T-helper 2 cell treated with Interferon-gamma antibody and Interleukin-4, amounts not matched to agents 5 μg/mL and 100 μg/mL, for 36 hours (primary cell): ENCODE results near the gene TFPT.
"Not testable (repeated sequence)": the region's sequence is repeated elsewhere in the genome, so short reads cannot be mapped to it uniquely, and the experiment has no call there.

Source experiments
- DNase-seq: peaks from one replicate; pipeline ENCODE4 v3.0.0; 2021; ENCODE audit warnings: low spot score
- H3K27ac Mint-ChIP-seq: one replicate; pipeline ENCODE4 v1.8.0; 2021; ENCODE audit warnings: mild to moderate bottlenecking, mixed read lengths
- H3K27me3 Mint-ChIP-seq: one replicate; pipeline ENCODE4 v1.8.0; 2021; ENCODE audit warnings: low read depth, mixed read lengths
- H3K36me3 Mint-ChIP-seq: one replicate; pipeline ENCODE4 v1.8.0; 2021; ENCODE audit warnings: low read depth, mixed read lengths
- H3K4me1 Mint-ChIP-seq: one replicate; pipeline ENCODE4 v1.8.0; 2021; ENCODE audit warnings: low read depth, mixed read lengths
- H3K4me3 Mint-ChIP-seq: one replicate; pipeline ENCODE4 v1.8.0; 2022; ENCODE audit warnings: mild to moderate bottlenecking, moderate library complexity, mixed read lengths
- H3K9me3 Mint-ChIP-seq: one replicate; pipeline ENCODE4 v1.8.0; 2021; ENCODE audit warnings: mixed read lengths

Gene TFPT

DNA sequence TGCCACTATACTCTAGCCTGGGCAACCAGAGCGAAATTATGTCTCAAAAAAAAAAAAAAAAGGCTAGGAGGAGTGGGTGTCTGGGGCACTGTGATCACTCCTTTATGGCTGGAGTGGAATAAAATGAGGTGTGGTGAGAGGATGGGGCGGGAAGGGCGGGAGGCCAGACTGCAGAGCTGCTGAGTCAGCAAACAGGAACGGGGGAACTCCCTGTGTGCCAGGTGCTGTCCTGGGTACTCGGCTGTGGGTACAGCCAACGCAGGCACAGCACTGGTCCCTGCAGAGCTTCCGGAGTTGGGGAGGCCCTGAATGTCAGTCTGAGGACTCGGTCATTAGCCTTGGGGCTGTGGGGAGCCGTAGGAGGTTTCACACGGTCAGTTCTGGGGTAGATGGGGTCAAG is 5.8 kb upstream of the TFPT start:
- Mint-ChIP-seq H3K27me3 (no peaks in the 10 kb centered on the region), H3K4me3 (no peak overlapping the region), H3K36me3 (peaks cover 26% of the 10 kb centered on the region), H3K4me1 (peaks cover 5% of the 10 kb centered on the region), H3K9me3 (no peaks in the 10 kb centered on the region), H3K27ac (no peak overlapping the region)
- DNase-seq: no peak

DNA sequence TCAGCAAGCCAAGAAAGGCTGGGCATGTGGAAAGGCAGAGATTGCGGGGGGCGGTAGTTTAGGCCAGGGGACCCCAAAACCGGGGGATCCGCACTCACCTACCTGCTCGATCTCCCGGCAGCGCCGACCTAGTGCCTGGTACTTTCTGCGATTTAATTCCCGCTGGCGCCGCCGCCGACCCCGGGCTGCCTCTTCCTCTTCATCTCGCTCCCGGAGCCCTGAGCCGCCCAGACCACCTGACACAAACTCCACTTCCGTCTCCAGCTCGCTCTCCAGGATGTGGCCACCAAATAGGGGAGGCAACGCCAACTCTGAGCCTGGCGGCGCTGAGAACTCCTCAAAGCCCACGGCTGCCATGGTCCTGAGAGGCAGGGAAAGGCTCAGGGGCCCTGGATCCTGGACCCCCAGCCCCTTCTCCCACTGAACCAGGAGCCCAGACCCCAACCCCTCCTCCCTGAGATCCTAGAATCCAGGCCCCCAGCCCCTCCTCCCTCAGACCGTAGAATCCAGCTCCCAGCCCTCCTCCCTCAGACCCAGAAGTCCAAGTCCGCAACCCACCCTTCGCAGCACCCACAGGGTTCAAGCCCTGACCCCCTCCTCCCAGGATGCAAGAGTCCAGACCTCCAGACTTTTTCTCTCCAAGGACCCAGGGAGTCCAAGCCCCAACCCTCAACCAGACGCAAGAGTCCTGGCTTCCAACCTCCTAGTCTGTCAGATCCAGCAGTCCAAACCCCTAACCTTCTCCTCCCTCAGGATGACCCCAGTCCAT is 933 bp downstream of the TFPT start:
- DNase-seq: peak; percentile 45
- no peaks in the 10 kb centered on the region for H3K9me3 Mint-ChIP-seq
- H3K4me1 Mint-ChIP-seq: peaks cover 24% of the 10 kb centered on the region
- H3K4me3 Mint-ChIP-seq: peak overlapping the region; percentile 95
- H3K36me3 Mint-ChIP-seq: peaks cover 32% of the 10 kb centered on the region
- peak overlapping the region; percentile 93 for H3K27ac Mint-ChIP-seq
- H3K27me3 Mint-ChIP-seq: peaks cover 2% of the 10 kb centered on the region

DNA sequence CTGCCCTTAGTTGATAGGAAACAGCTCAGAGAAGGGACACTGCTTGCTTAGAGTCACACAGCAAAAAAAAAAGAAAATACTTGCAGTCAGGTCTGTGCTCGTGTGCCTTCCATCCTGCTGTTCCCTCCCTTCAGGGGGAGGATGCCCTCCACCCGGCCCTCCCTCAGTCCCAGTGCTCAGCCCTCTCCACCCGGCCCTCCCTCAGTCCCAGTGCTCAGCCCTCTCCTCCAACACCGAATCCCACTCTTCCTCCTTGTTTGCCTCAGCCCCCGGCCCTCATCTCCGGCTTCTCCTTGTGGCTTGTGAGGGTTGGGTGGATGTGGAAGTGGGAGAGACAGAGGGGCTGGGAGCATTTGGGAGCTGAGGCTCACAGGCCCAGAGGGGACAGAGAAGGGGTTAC is 5.8 kb downstream of the TFPT start:
- Mint-ChIP-seq H3K4me3 (no peak overlapping the region), H3K4me1 (peaks cover 18% of the 10 kb centered on the region), H3K9me3 (no peaks in the 10 kb centered on the region), H3K27ac (no peak overlapping the region), H3K36me3 (peaks cover 53% of the 10 kb centered on the region), H3K27me3 (no peaks in the 10 kb centered on the region)
- no peak for DNase-seq

GRCh38 chr19:54108496-54108895 is 7.0 kb downstream of the TFPT start:
- Mint-ChIP-seq H3K36me3 (peaks cover 51% of the 10 kb centered on the region), H3K4me3 (no peak overlapping the region), H3K4me1 (peaks cover 9% of the 10 kb centered on the region), H3K9me3 (no peaks in the 10 kb centered on the region), H3K27me3 (no peaks in the 10 kb centered on the region), H3K27ac (no peak overlapping the region)
- DNase-seq: no peak

DNA sequence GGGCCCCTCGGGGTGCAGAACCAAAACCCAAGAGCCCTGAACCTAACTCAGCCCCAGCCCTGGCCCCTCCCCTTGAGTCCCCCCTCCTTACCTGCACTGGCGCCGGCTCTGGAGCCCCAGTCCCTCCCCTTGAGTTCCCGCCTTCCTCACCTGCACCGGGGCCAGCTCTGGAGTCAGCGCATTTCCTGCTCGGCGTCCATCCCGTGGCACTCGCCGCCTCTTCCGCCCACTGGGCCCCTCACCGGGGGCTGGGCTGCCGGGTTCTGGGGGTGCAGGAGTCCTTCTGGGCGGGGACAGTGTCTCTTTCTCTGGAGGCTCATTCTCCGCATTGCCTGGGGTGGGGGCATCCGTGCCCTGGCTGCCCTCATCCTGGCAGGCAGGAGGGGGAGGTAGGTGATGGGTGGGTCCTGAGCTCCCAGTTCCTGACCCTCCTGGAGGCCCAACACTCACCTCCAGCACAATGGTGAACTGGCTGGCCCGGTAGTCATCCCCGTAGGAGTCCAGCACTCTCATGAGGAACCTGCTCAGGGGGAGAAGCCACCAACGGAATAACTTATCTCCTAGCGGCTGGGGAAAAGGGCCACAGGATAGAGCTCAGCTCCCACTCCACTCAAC is 7.5 kb downstream of the TFPT start:
- Mint-ChIP-seq H3K4me3 (no peak overlapping the region), H3K27ac (no peak overlapping the region), H3K4me1 (peaks cover 11% of the 10 kb centered on the region), H3K27me3 (no peaks in the 10 kb centered on the region), H3K9me3 (no peaks in the 10 kb centered on the region), H3K36me3 (peaks cover 46% of the 10 kb centered on the region)
- no peak for DNase-seq

- peaks cover 42% of the 10 kb centered on the region for H3K36me3 Mint-ChIP-seq
Measured at GRCh38 chr19:54106716-54107115, 8.7 kb downstream of the TFPT start.

DNA sequence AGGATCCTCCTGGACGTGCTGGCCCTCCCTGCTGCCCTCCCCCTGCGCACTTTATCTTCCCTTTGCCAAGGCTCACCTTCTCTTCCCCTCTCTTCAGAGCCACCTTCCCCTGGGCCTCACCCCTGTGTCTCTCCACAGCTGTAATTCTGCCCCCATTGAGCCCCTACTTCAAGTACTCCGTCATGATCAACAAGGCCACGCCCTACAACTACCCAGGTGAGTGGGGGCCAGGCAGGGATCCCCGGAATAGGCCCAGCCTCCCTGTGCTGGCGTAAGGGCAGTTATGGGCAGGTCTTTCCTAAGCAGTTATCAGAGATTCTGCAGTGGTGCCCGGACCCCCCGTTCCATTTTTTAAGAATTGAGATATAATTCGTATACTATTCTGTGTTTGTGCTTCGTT is 9.7 kb downstream of the TFPT start:
- Mint-ChIP-seq H3K36me3 (peaks cover 40% of the 10 kb centered on the region), H3K4me1 (peaks cover 20% of the 10 kb centered on the region), H3K27ac (peak overlapping the region; percentile 45), H3K4me3 (peak overlapping the region; percentile 43), H3K27me3 (no peaks in the 10 kb centered on the region), H3K9me3 (no peaks in the 10 kb centered on the region)
- no peak for DNase-seq

More at GRCh38 chr19:54106716-54107115, 8.7 kb downstream of the TFPT start:
- Mint-ChIP-seq H3K27ac (no peak overlapping the region), H3K27me3 (no peaks in the 10 kb centered on the region), H3K9me3 (no peaks in the 10 kb centered on the region), H3K4me1 (peaks cover 15% of the 10 kb centered on the region), H3K4me3 (no peak overlapping the region)
- no peak for DNase-seq

DNA sequence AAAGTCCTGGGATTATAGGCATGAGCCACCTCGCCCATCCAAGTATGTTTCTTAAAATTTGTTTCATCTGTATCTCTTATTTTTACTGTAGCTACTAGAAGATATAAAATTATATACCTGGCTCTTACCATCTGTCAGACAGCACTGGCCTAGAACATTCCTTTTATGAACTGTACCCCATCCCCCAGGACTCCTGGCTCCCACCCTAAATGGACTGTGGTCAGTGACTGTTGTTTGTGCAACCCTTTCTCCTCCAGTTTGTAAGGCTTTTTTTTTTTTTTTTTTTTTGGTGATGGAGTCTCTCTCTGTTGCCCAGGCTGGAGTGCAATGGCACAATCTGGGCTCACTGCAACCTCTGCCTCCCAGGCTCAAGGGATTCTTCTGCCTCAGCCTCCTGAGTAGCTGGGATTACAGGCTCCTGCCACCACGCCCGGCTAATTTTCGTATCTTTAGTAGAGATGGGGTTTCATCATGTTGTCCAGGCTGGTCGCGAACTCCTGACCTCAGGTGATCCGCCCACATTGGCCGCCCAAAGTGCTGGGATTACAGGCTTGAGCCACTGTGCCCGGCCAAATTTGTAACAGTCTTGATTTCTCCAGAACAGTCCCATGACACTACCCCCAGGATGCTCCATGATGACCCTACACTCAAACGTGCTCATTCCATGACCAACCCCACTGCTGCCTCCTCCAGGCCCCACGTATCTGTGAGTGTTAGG is 10.3 kb downstream of the TFPT start:
- H3K4me3 Mint-ChIP-seq: peak overlapping the region; percentile 43
- no peaks in the 10 kb centered on the region for H3K27me3 Mint-ChIP-seq
- no peak for DNase-seq
- H3K36me3 Mint-ChIP-seq: peaks cover 35% of the 10 kb centered on the region
- no peaks in the 10 kb centered on the region for H3K9me3 Mint-ChIP-seq
- peak overlapping the region; percentile 31 for H3K27ac Mint-ChIP-seq
- peaks cover 20% of the 10 kb centered on the region for H3K4me1 Mint-ChIP-seq

DNA sequence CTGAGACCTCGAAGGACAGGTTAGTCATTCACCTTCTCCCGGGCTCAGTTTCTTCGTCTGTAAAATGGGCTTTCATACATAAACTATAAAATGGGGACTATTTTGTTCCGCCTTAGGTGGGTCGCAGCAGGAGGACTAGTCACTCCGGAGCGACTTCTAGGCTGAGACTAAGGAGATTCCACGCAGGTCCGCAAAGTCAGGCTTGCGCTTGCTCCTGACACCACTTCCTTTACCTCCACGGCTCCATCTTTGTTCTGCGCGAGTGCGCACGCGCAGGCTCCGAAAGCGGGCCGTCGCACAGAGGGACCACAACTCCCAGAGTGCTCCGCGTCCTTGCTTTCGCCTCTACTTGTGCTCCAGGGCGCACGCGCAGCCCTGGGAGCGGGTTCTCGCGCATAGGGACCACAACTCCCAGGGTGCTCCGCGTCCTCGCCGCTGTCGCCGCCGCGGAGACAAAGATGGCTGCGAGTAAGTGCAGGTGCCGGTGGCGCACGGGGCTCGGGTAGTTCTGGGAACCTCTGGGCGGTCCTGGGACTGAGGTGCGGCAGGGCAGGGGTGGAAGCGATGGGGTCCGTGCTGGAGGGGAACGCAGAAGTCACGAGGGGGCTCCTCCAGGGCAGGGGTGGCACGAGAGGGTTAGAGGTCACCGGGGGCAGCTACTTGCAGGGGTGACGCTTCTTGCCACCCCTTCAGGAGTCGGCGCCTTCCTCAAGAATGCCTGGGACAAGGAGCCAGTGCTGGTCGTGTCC is 12.9 kb downstream of the TFPT start, which contains the start of gene NDUFA3:
Gene NDUFA3 (plus strand): TSS at position 435 of the 749 bp plus-strand sequence. CDS start 24 bp downstream, at position 459.
- peaks cover 6% of the 10 kb centered on the region for H3K27me3 Mint-ChIP-seq
- peak; percentile 99 for DNase-seq
- no peaks in the 10 kb centered on the region for H3K9me3 Mint-ChIP-seq
- peak within 1 kb of the TSS; percentile 95 for H3K27ac Mint-ChIP-seq
- peaks cover 20% of the 10 kb centered on the region for H3K4me1 Mint-ChIP-seq
- H3K36me3 Mint-ChIP-seq: peaks cover 26% of the 10 kb centered on the region
- peak within 1 kb of the TSS; percentile 97 for H3K4me3 Mint-ChIP-seq

DNA sequence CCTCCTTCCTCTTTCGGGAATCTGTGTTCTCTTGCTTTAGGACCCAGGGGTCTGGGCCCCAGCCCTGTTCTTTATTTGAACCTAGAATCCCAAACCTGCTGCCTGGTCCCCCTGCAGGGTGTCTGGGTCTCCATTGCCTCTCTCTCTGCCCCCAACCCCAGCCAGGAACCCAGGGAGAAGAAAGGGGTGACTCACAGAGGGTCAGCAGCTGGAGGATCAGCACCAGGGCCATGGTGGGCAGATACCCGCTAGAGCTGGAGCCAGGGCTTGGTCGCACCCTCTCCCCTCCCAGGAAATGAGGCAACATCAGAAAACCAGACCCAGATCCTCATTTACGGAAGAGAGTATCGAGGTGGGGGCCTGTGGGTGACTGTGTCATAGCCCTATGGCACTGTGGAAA is 14.9 kb downstream of the TFPT start, which contains the start of gene OSCAR:
Gene OSCAR (minus strand): TSS at position 243 of the 400 bp plus-strand sequence. CDS start 11 bp downstream, at position 232.
- peaks cover 6% of the 10 kb centered on the region for H3K36me3 Mint-ChIP-seq
- H3K4me1 Mint-ChIP-seq: peaks cover 25% of the 10 kb centered on the region
- no peaks in the 10 kb centered on the region for H3K9me3 Mint-ChIP-seq
- peak within 1 kb of the TSS; percentile 64 for H3K4me3 Mint-ChIP-seq
- H3K27ac Mint-ChIP-seq: peak within 1 kb of the TSS; percentile 72
- DNase-seq: no peak
- peaks cover 11% of the 10 kb centered on the region for H3K27me3 Mint-ChIP-seq

DNA sequence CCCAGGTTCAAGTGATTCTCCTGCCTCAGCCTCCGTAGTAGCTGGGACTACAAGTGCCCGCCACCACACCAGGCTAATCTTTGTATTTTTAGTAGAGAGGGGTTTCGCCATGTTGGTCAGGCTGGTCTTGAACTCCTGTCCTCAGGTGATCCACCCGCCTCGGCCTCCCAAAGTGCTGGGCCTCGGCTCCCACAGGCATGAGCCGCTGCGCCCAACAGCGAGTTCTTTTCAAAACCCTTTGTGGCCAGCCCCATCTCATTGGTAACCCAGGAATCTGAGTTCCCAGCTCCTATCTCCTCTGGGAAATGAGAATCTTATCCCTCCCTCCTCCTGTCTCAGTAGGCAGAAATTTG is 15.6 kb downstream of the TFPT start:
- not testable (repeated sequence) for H3K36me3 Mint-ChIP-seq, H3K27ac Mint-ChIP-seq, DNase-seq, H3K4me3 Mint-ChIP-seq, H3K9me3 Mint-ChIP-seq
- Mint-ChIP-seq H3K4me1 (peaks cover 22% of the 10 kb centered on the region), H3K27me3 (peaks cover 13% of the 10 kb centered on the region)

- Mint-ChIP-seq H3K36me3 (no peaks in the 10 kb centered on the region), H3K9me3 (no peaks in the 10 kb centered on the region), H3K4me3 (no peak overlapping the region), H3K4me1 (peaks cover 24% of the 10 kb centered on the region), H3K27me3 (peaks cover 17% of the 10 kb centered on the region), H3K27ac (no peak overlapping the region)
- DNase-seq: no peak
Measured at GRCh38 chr19:54099190-54099902, 16.1 kb downstream of the TFPT start.

DNA sequence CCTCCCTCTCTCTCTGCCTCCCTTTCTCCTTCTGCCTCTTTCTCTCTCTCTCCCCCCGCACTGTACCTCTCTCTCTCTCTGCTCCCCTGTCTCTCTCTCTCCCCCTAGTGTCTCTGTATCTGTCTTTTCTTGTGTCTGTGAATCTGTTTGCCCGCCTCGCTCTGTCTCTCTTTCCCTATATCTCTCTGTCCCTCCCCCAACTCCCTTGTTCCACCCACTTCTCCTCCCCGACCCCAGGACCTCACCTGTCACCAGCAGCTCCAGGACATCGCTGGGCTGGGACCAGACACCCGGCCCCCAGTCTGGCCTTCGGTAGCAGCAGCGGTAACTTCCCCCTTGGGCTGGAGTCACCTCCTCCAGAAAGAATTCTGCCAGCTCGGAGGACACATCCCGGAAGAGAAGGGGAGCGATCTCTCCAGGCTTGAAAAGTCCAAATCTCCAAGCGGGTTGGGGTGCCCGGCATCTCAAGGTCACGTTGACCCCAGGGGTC is 18.8 kb downstream of the TFPT start:
- Mint-ChIP-seq H3K27me3 (peaks cover 23% of the 10 kb centered on the region), H3K4me3 (peak overlapping the region; percentile 44), H3K4me1 (peaks cover 19% of the 10 kb centered on the region), H3K9me3 (no peaks in the 10 kb centered on the region), H3K36me3 (no peaks in the 10 kb centered on the region), H3K27ac (peak overlapping the region; percentile 35)
- no peak for DNase-seq
